Activated CD4-positive, alpha-beta T cell treated with anti-CD3 and anti-CD28 coated beads, Interleukin-2, amount 50 U/mL, for 1 hour (primary cell): ENCODE data around the gene THG1L.
A peak's percentile ranks its signal among the peaks of the same experiment; 100 is the strongest.

Experiments
- DNase-seq: peaks from one replicate; pipeline ENCODE4 v3.0.0-alpha.2; 2020

Gene THG1L

GRCh38 chr5:157729858-157730257, 1.4 kb upstream of the THG1L start:
- DNase-seq = no peak

DNA sequence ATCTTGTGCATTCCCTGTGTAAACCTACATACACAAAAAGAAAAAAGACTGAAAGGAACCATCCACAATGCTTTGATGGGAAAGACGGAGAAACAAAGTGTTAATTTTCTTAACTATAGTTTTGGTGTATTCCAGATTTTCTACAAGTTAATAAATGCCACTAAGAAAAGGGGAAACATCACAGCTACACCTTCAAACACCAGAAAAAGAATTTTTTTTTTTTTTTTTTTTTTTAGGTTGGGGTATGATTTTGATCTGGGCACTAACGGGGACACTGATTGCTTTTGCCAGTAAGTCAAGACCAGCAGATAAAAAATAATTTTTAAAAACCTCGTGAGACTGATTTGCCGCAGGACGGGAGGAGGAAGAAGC, 334 bp upstream of the THG1L start:
- DNase-seq = no peak

DNA sequence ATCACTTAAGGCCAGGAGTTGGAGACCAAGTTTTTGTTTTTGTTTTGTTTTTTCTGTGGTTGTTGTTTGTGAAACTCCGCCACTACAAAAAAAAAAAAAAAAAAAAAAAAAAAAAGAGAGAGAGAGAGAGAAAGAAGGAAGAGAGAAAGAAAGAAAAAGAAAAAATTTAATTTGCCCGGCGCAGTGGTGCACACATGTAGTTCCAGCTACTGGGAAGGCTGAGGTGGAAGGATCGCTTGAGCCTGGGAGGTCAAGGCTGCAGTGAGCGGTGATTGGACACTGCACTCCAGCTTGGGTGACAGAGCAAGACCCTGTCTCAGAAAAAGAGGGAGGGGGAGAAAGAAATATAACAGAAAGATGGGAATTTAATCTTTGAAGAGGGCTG, 902 bp downstream of the THG1L start:
- no peak for DNase-seq

GRCh38 chr5:157732596-157733262, 1.5 kb downstream of the THG1L start:
- DNase-seq = no peak

DNA sequence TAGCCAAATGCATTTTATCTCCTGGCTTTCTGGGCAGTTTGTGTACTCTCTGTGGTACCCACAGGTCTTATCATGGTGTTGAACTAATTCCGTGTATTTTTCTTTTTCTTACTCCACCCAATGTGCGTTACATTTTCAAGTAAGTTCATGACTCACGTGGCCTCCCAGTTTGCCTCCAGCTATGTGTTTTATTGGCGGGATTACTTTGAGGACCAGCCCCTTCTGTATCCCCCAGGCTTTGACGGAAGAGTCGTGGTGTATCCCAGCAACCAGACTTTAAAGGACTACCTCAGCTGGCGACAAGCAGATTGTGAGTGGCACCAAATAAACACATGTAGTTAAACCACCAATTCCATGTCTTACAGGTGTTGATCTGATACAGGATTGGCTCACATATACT, 3.2 kb downstream of the THG1L start:
- DNase-seq = no peak

DNA sequence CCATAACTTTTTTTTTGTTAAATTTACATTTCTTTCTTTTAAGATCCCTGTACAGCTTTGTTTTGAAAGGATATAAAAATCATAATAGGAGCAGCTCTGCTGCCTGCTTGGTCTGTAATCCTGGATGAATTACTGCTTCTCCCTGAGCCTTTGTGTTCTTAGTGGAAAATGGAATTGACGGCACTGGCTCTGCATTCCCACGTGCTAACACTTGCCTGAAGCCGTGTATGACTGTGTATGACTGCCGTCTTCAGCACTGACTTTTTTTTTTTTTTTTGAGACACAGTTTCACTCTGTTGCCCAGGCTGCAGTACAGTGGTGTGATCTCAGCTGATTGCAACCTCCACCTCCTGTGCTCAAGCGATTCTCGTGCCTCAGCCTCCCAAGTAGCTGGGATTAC, 4.8 kb downstream of the THG1L start:
- no peak for DNase-seq

GRCh38 chr5:157739388-157740228, 8.4 kb downstream of the THG1L start:
- DNase-seq = no peak

GRCh38 chr5:157740229-157740610, 9.0 kb downstream of the THG1L start:
- no peak for DNase-seq

GRCh38 chr5:157741131-157741530, 9.9 kb downstream of the THG1L start:
- DNase-seq = no peak

- peak; percentile 90 for DNase-seq
Observed at GRCh38 chr5:157743163-157744050, 12.2 kb downstream of the THG1L start, which contains the start of gene LSM11. TSS of gene LSM11 (plus strand) at chr5:157743712. CDS start at chr5:157743751, 39 bp downstream.

DNA sequence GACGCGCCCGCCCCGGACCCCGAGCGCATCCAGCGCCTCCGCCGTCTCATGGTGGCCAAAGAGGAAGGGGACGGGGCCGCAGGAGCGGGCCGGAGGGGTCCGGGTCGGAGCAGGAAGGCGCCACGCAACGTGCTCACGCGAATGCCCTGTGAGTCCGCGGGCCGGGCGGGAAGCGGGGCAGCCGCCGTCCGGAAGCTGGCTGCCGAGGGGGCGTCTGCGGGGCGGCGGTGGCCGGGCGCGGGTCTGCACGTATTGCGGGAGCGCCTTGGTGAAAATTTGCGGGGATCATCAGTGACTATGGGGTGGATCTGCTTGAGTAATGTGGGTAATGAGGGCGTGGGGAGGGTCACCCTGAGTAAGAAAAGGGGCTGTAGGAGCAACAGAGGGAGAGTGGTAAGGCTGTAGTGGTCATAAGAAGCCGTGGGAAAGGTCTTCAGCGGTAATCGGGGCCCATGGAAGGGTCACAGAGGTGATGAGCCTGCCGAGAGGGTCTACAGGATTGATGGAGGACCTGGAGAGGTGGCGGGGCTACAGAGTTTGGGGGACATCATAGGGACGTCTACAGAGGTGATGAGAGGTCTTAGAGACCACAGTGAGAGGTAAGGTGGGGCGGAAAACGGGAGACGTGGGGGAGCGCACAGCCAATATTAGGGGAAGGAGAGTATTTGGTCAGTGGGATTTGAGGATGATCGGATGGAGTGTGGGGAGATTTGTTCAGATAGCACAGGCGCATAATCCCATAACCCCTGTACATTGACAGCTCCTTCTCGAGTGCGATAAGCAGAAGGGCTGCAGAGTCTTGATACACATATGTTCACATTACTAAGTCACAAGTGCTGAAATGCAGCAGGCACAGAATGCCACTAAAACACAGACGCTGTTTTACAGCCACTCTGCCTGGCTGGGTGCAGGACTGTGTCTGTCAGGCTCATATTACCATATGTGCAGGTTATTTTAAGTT, 13.1 kb downstream of the THG1L start:
- no peak for DNase-seq

DNA sequence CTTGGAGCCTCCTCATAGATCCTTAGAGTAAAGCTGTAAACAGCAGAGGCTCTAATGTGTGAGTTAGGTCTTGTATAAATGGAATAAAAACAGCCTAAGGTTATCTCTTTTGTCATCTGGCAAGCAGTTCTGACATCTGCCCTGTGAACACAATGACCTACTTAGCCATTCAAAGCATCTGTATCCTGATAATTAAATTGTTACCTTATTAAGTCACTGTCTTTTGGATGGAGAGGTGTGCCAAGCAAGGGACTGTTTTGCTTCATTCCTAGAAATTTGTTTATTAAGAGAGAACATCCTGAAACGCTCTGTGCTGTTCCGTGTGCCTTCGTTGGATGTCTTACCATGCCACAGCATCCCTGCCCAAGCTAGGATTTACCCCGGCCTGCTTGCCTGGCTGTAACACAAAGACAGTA, 13.8 kb downstream of the THG1L start:
- no peak for DNase-seq

DNA sequence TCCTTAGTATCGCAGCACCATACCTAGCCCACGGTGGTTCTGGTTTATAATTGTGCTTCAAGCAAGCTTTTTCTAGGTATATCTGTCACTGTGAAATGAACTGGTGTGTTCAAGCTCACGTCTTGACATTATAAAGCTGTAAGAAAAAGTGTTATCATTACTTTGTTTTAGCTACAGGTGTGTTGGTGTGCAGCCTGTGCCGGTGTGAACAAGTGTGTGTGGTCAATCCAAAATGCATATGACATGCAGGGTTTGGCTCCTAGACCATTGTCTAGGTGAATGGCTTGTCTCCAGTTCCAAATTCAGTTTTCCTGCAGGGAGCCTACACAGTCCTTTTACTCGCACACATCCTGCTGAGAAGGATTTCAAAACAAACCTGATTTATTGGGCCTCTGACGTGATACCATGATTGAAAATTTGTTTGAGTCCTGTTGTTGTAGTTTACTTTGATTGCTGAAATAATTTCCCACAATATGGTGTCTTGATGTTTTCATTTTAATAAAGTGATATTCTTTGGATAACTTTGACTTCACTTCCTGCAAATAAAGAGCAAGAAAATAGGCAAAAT, 16.0 kb downstream of the THG1L start:
- DNase-seq = no peak

GRCh38 chr5:157747766-157748700, 16.8 kb downstream of the THG1L start:
- DNase-seq = no peak

- no peak for DNase-seq
Observed at GRCh38 chr5:157748760-157749461, 17.7 kb downstream of the THG1L start.

DNA sequence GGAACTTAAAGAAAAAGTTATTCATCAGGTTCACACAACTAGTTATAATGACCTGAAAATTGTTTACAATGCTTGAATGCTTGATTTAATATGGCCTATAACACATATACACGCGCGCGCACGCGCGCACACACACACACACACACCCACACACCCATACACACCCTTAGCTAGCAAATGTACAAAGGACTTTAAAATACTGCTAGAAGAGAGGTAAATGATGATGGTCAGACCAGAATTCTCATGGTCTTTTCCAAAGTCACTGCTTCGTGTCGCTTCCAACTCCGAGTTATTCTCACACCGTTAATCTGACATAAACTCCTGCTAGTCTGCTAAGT, 18.2 kb downstream of the THG1L start:
- DNase-seq = no peak

DNA sequence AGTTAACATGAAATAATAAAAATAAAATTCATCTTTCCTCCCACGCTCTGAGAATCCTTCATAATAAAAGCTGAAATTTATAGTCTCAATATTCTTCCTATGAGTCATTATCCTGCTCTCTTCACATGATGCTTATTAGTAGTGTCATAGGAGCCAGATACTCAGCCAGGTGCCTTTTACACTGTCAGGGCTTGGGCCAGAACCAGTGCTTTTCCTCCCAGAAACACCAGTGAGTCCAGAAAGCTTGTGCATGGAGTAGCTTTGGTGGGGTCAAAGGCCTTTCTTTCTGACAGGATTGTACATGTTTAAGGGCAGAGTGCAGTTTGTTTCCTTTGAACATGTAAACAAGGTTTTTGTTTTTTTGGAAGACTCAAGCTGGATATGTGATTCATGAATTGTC, 19.1 kb downstream of the THG1L start:
- DNase-seq = no peak

- no peak for DNase-seq
Observed at GRCh38 chr5:157756122-157756521, 24.9 kb downstream of the THG1L start.

DNA sequence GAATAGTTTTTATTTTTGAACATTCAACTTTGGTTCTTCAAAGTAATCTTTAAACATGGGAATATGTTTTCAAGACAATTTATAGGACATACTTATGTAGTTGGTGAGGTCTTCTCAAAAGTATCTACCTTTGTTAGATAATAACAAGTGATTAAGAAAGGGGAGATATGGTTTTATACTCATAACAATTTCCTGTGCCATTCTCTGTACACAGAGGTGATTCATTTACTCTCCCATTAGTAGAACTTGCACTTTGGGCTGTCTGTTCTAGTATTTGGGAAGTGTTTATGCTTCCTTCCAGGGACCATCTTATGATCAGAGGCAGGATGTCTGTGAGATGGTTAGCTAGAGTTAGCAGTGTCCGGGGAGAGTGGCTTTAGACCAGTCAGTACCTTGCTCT, 27.5 kb downstream of the THG1L start:
- no peak for DNase-seq
